SU-DHL-6 (cell line): Measurements from ENCODE around the gene INPP5A.

Experiments used
- H2AFZ ChIP-seq: fragments of 200-600 bp; sonication (generic); 2 replicates; pipeline ENCODE4 v1.6.1; 2014; ENCODE audit warnings: low read depth, mild to moderate bottlenecking, moderate library complexity, mixed read lengths, antibody characterized with exemption, low read length; ENCODE audit not compliant: severe bottlenecking
- H3F3A ChIP-seq: fragments of 200-600 bp; shearing (Covaris generic); 2 replicates; pipeline ENCODE4 v1.6.0; 2016; ENCODE audit warnings: antibody characterized with exemption, mild to moderate bottlenecking; ENCODE audit not compliant: insufficient read depth
- H3K27ac ChIP-seq: fragments of 200-600 bp; sonication (generic); 2 replicates; pipeline ENCODE4 v1.5.1; 2016; ENCODE audit warnings: low read depth, mild to moderate bottlenecking, low read length, moderate library complexity, mixed read lengths
- H3K27me3 ChIP-seq: fragments of 200-600 bp; sonication (generic), shearing (Covaris generic); 2 replicates; pipeline ENCODE4 v1.6.0; 2014; ENCODE audit warnings: mild to moderate bottlenecking, low read length
- H3K36me3 ChIP-seq: fragments of 200-600 bp; sonication (generic); 2 replicates; pipeline ENCODE4 v1.6.1; 2014; ENCODE audit warnings: mild to moderate bottlenecking, low read length, mixed read lengths
- H3K4me2 ChIP-seq: fragments of 300-600, 200-600 bp; shearing (Covaris generic), sonication (generic); 2 replicates; pipeline ENCODE4 v1.6.0; 2014; ENCODE audit warnings: low read length, low read depth, mild to moderate bottlenecking; ENCODE audit not compliant: poor library complexity, severe bottlenecking
- H3K4me3 ChIP-seq: fragments of 200-600 bp; sonication (generic); 2 replicates; pipeline ENCODE4 v1.5.1; 2014; ENCODE audit warnings: antibody characterized with exemption, low read length, mild to moderate bottlenecking, mixed read lengths; ENCODE audit not compliant: insufficient read depth, poor library complexity, severe bottlenecking
- H3K79me2 ChIP-seq: fragments of 200-600 bp; sonication (generic); 2 replicates; pipeline ENCODE4 v1.6.1; 2014; ENCODE audit warnings: mild to moderate bottlenecking, low read length, moderate library complexity; ENCODE audit not compliant: insufficient read depth
- H3K9ac ChIP-seq: fragments of 200-600 bp; sonication (generic); 2 replicates; pipeline ENCODE4 v1.7.0; 2014; ENCODE audit warnings: mild to moderate bottlenecking, low read length
- H3K9me2 ChIP-seq: fragments of 200-600 bp; sonication (generic); replicated peaks from 2 replicates; pipeline ENCODE4 v1.6.1; 2014; ENCODE audit warnings: low read length; ENCODE audit not compliant: insufficient read depth
- H3K9me3 ChIP-seq: fragments of 200-600 bp; sonication (generic); 2 replicates; pipeline ENCODE4 v1.6.1; 2014; ENCODE audit warnings: low read length, mixed read lengths; ENCODE audit not compliant: insufficient read depth
- H4K20me1 ChIP-seq: fragments of 200-600 bp; sonication (generic); 2 replicates; pipeline ENCODE4 v1.6.1; 2014; ENCODE audit warnings: low read depth, mild to moderate bottlenecking, antibody characterized with exemption, low read length, moderate library complexity, mixed read lengths
- CTCF ChIP-seq: fragments of 200-600 bp; sonication (generic); IDR thresholded peaks from one replicate; pipeline ENCODE4 v1.5.1; 2017; ENCODE audit warnings: antibody characterized with exemption, mild to moderate bottlenecking, low read length, moderate library complexity; ENCODE audit not compliant: insufficient read depth, poor library complexity, severe bottlenecking
- EZH2phosphoT487 ChIP-seq: fragments of 200-600 bp; sonication (generic), shearing (Covaris generic); conservative IDR thresholded peaks from 2 replicates; pipeline ENCODE4 v1.6.1; 2018; ENCODE audit warnings: mild to moderate bottlenecking, antibody characterized with exemption, low read length, moderate library complexity, mixed read lengths

INPP5A gene

GRCh38 chr10:132705943-132706342 lies 168.4 kb downstream of the INPP5A start:
- H3K27ac ChIP-seq, result no peak overlapping the region
- no peaks in the 10 kb centered on the region for H4K20me1 ChIP-seq
- no peak overlapping the region for H3K4me3 ChIP-seq
- no peaks in the 10 kb centered on the region for H3K79me2 ChIP-seq
- H3K9ac ChIP-seq, result no peak overlapping the region
- no peaks in the 10 kb centered on the region for H3F3A ChIP-seq
- H3K36me3 ChIP-seq, result no peaks in the 10 kb centered on the region
- TF ChIP-seq EZH2phosphoT487, result no peak
- no peak for TF ChIP-seq CTCF
- H2AFZ ChIP-seq, result no peak overlapping the region
- H3K9me2 ChIP-seq, result no peaks in the 10 kb centered on the region
- H3K27me3 ChIP-seq, result no peaks in the 10 kb centered on the region
- peaks cover 12% of the 10 kb centered on the region; the same call in 1 of the 2 replicates for H3K9me3 ChIP-seq
- no peak overlapping the region for H3K4me2 ChIP-seq

GRCh38 chr10:132706701-132707100 lies 169.1 kb downstream of the INPP5A start:
- H3K4me2 ChIP-seq, result no peak overlapping the region
- H3K9ac ChIP-seq, result no peak overlapping the region
- no peaks in the 10 kb centered on the region for H3K36me3 ChIP-seq
- H3K9me2 ChIP-seq, result no peaks in the 10 kb centered on the region
- no peaks in the 10 kb centered on the region for H3K27me3 ChIP-seq
- no peak overlapping the region for H3K4me3 ChIP-seq
- no peak overlapping the region for H3K27ac ChIP-seq
- TF ChIP-seq CTCF (no peak), EZH2phosphoT487 (no peak)
- H3K9me3 ChIP-seq, result peaks cover 12% of the 10 kb centered on the region; the same call in 1 of the 2 replicates
- no peaks in the 10 kb centered on the region for H3F3A ChIP-seq
- no peak overlapping the region for H2AFZ ChIP-seq
- no peaks in the 10 kb centered on the region for H3K79me2 ChIP-seq
- no peaks in the 10 kb centered on the region for H4K20me1 ChIP-seq

DNA sequence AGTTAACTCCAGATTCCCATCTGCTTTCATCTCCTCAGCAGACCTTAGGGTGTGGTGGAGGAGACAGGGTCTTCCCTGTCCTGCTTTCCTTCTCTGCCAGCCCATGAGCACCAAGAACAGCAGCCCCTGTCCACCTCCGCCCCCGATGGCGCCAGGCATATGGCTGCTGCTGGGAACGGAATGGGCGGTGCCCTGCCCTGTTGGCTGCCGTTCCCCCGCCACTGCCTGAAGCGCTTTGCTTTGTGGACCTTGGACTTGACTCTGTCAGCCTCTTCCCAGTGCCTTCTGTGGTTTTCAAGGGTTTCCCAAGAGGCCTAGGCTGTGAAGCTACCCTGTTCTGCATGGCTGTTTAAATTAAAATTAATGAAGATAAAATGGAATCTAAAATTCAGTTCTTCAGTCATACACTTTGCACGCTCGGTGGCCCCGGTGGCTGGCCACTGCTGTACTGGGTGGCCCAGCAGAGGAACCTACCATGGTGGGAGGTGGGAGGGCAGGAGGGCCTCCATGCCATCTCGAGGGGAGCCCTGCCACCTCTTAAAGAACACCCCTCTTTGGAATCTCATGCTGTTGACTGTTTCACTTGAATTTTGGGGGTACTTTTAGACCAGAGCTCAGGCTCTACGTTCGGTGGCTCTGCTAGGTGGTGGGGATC lies 169.7 kb downstream of the INPP5A start:
- Histone ChIP-seq H3K4me3 (no peak overlapping the region), H3K9me3 (peaks cover 12% of the 10 kb centered on the region; the same call in 1 of the 2 replicates), H3K4me2 (no peak overlapping the region), H2AFZ (no peak overlapping the region), H3K36me3 (no peaks in the 10 kb centered on the region), H3K79me2 (no peaks in the 10 kb centered on the region), H3K27ac (no peak overlapping the region), H3K9me2 (no peaks in the 10 kb centered on the region), H3F3A (no peaks in the 10 kb centered on the region), H3K27me3 (no peaks in the 10 kb centered on the region), H3K9ac (no peak overlapping the region), H4K20me1 (no peaks in the 10 kb centered on the region)
- TF ChIP-seq CTCF, result no peak
